Measurements from ENCODE around the gene THBD.

The THBD gene

GRCh38 chr20:23061734-23062561, 12.5 kb upstream of the THBD start:
- DNase-seq (ENCODE audit: low read depth), result no peak

DNA sequence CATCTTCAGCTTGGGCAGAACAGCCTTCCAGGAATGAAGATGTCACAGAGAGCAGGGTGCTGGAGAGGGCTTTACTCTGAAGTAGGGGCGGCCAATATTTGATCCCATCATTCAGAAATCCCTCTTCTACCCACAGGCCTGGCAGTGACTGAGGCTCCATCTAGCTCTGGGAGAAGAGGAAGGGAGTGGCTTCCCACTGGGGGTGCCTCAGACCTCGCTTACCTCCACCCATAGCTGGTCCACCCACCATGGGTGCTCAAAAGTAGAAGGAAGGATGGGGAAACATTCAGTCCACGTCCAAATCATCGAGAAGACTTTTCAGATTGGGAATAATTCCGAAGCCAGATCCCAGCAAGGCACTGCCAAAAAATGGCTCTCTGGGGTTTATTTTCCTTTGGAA, 11.8 kb upstream of the THBD start:
- DNase-seq (ENCODE audit: low read depth), result no peak

GRCh38 chr20:23060629-23061028, 11.2 kb upstream of the THBD start:
- DNase-seq (ENCODE audit: low read depth), result no peak

GRCh38 chr20:23059846-23060245, 10.4 kb upstream of the THBD start:
- no peak for DNase-seq (ENCODE audit: low read depth)

GRCh38 chr20:23059001-23059400, 9.5 kb upstream of the THBD start:
- no peak for DNase-seq (ENCODE audit: low read depth)

- DNase-seq (ENCODE audit: low read depth), result no peak
Measured at GRCh38 chr20:23058240-23058639, 8.8 kb upstream of the THBD start.

DNA sequence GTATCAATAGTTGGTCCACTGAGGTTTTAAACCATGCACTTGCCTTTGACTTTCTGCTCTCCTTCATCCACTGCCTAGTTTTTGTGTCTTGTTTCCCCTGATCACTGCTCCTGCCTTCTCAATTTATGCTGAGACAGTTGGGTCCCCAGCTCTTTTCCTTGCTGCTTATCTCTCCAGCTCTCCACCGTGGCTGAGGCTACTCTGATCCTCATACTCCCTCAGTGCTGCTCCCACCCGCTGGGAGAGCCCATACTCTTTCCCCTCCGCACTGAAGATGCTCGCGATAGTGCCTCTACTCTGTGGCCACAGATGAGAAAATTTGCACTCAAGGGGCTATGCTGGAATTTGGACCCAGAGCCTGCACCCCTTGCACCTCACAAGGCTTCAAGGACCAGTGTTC, 3.4 kb upstream of the THBD start:
- no peak for DNase-seq (ENCODE audit: low read depth)

GRCh38 chr20:23050847-23051627, 1.6 kb upstream of the THBD start:
- no peak for DNase-seq (ENCODE audit: low read depth)

DNA sequence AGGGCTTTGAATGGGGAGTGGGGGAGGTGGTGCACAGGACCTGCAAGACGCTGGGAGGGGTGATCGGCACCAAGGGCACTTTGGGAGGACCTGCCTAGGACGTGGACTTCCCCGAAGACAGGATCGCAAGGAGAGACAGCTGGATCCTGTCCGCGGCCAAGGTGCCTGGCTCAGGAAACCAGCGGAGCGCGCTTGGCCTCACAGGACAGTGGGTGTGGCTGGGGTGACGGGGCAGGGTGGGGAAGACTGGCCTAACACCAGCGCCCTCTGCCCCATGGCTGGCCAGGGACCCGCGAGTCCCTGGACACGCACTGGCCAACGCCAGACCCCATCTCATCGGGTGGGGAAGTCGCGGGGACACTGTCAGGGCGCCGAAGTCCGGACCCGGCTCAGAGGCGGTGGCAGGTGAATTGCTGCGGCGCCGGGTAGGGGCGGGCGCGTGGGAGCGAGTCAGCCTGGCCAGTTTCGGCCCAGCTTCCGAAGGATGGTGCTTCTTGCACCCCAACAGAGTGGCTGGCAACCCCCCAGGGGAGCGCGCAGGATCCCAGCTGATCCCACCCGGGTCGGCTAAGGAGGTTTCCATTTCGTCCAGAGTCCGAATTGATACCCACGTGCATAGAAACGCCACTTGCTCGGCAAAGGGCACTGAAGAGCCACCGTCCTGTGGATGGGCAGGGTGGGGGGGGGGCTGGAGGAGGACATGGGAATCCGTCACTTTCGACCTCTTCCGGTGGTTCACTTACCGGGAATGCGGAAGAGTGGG, 785 bp upstream of the THBD start:
- no peak for DNase-seq (ENCODE audit: low read depth)

GRCh38 chr20:23048283-23049200, 930 bp downstream of the THBD start:
- no peak for DNase-seq (ENCODE audit: low read depth)

GRCh38 chr20:23047738-23048214, 1.7 kb downstream of the THBD start:
- DNase-seq (ENCODE audit: low read depth), result no peak

DNA sequence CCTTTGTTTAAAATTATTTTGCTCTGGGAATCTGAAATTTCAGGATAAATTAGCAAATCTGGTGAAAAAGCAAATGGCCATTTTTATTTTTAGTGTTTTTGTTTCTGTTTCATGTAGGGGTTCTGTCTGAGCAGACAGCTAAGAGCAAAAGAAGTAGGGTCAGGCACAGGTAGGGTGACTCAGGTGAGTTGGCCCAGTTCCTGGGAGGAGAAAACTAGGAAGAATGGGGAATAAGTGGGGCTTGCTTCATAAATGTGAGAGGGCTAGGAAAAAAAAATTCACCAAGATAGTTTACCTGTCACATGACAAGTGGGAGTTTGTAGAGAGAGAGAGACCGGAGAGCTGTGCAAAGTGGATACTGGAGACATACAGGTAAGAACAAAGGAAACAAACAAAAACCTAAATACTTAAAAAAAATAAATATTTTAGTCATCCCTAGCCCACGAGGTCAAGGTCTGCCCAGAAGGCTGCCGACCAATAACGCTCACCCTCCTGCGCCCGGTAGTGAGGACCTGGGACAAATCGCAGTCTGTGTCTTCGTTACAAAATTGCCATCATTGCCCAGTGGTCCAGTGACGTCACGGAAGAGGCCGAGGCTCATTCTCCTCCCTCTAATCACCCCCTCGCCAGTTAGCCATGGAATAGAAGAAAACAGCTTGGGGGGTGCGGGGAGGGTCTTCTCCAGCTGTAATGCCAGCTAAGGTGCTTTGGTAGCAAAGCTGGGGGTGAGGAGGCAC, 2.3 kb downstream of the THBD start:
- no peak for DNase-seq (ENCODE audit: low read depth)

DNA sequence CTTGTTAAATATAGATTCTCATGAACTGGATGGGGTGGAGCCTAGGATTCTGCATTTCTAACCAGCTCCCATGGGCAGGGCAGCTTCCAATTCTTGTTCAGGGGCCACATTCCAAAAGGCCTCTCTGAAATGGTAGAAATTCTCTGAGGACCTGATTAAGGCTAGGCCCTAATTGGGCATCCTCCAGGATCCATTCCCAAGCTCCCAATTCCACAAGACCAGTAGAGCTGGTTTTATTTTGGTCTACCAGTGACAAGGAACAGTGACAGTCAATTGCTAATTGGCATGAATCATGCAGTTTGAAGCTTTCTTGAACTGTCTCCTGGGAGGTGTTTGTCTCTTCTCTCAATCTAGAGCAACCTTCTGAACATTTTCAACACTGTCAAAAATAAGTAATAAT, 3.0 kb downstream of the THBD start:
- no peak for DNase-seq (ENCODE audit: low read depth)

DNA sequence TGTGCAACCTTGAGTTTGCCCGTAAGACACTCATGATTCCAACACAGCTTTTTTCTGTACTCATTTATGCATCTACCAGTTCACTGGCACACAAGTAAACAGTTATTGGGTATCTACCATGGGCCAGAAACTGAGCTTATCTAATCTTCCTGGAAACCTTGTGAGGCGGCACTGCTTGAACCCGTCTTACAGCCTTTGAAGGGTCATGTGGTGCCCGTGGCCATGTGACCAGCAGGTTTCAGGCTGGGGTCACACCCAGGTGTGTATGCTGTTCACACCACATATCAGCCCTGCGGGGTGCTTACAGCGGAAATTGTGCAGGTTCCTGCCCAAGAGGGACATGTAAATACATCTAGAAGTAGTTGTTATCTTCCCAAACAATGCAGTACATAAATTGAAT, 6.1 kb downstream of the THBD start:
- DNase-seq (ENCODE audit: low read depth), result no peak

DNA sequence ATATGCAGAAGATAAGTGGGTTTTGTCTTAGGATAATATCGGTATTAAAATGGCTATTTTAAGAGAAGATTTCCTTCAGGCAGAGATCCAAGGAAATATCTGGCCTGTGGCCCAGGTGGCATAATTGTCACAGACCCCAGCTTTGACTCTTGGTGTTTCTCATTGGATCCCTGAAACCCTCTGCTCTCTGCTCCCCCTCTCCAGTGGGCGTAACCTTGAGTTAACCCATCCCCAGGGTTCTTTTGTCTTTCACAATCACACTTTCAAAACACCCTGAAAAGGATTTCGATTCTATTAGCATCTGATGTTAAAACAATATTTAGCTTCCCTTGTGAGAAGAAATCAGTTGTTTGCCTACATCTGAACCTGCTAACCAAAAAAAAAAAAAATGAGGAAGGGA, 7.2 kb downstream of the THBD start:
- no peak for DNase-seq (ENCODE audit: low read depth)

DNA sequence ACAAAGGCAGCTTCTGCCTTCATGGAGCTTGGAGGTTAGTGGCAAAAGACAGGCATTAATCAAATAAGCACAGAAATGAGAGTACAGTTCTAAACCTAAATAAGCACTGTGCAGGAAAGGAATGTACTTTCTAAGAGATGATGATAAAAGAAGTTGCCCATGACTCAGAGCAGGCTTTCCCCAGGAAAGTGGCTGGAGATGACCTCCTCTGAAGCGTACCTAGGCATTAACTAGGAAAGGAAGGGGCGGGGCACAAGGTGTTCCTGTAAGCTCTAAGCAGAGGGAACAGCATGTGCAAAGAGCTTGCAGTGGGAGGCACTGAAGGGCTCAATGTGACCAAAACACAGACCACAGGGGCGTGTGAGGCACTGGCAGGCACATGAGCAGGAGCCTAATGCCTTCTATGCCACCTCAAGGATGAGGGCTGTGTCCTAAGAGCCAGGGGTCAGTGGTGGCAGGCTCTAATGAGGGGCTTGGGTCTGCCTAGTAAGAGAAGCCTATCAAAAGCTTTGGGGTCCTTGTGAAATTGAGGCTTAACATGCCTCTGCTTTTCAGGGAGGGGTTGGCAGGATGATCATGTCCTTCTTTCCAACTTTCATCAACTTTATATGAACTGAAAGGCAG, 9.5 kb downstream of the THBD start:
- DNase-seq (ENCODE audit: low read depth), result no peak

- no peak for DNase-seq (ENCODE audit: low read depth)
Measured at GRCh38 chr20:23039136-23039875, 10.2 kb downstream of the THBD start.

- no peak for DNase-seq (ENCODE audit: low read depth)
Measured at GRCh38 chr20:23037017-23037481, 12.4 kb downstream of the THBD start.

DNA sequence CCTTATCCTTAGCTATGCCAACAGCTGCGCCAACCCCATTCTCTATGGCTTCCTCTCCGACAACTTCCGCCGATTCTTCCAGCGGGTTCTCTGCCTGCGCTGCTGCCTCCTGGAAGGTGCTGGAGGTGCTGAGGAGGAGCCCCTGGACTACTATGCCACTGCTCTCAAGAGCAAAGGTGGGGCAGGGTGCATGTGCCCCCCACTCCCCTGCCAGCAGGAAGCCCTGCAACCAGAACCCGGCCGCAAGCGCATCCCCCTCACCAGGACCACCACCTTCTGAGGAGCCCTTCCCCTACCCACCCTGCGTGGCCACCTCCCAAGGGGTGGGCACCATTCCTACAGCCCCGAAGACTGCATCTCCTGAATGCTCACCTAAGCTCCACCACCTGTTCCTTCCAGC, 13.1 kb downstream of the THBD start:
- DNase-seq (ENCODE audit: low read depth), result no peak

Data from T follicular helper cell (primary cell).